8988T (cell line): ENCODE results near the gene SLC35G3.
"Not testable (repeated sequence)": the region's sequence is repeated elsewhere in the genome, so short reads cannot be mapped to it uniquely, and the experiment has no call there.

Experiments
- DNase-seq: peaks from one replicate; pipeline ENCODE4 v3.0.0; 2011

SLC35G3 gene

GRCh38 chr17:35162755-35163154 lies 31.4 kb downstream of the SLC35G3 start:
- DNase-seq, result no peak

- no peak for DNase-seq
Observed at GRCh38 chr17:35161281-35161761, 32.9 kb downstream of the SLC35G3 start.

GRCh38 chr17:35160354-35161201 lies 33.6 kb downstream of the SLC35G3 start:
- DNase-seq, result no peak

- no peak for DNase-seq
Observed at GRCh38 chr17:35159940-35160339, 34.3 kb downstream of the SLC35G3 start.

- no peak for DNase-seq
Observed at GRCh38 chr17:35155246-35155645, 38.9 kb downstream of the SLC35G3 start.

GRCh38 chr17:35154196-35155165 lies 39.7 kb downstream of the SLC35G3 start:
- DNase-seq, result no peak

GRCh38 chr17:35152421-35153140 lies 41.6 kb downstream of the SLC35G3 start:
- DNase-seq, result no peak

- DNase-seq, result not testable (repeated sequence)
Observed at GRCh38 chr17:35151080-35151479, 43.1 kb downstream of the SLC35G3 start.

- DNase-seq, result no peak
Observed at GRCh38 chr17:35149941-35150340, 44.3 kb downstream of the SLC35G3 start.

- no peak for DNase-seq
Observed at GRCh38 chr17:35148144-35148543, 46.0 kb downstream of the SLC35G3 start.

GRCh38 chr17:35147375-35147905 lies 46.8 kb downstream of the SLC35G3 start, which contains the start of gene UNC45B:
TSS of gene UNC45B (plus strand) at chr17:35147817. CDS start at chr17:35148264, 447 bp downstream.
- no peak for DNase-seq

- no peak for DNase-seq
Observed at GRCh38 chr17:35146214-35146833, 47.9 kb downstream of the SLC35G3 start.

GRCh38 chr17:35144840-35145239 lies 49.4 kb downstream of the SLC35G3 start:
- no peak for DNase-seq
